Epithelial cell of prostate (primary cell): ENCODE data around the gene NAPSA.
"Not testable (repeated sequence)": the region's sequence is repeated elsewhere in the genome, so short reads cannot be mapped to it uniquely, and the experiment has no call there.

Experiments used
- DNase-seq: peaks from one replicate; pipeline ENCODE4 v3.0.0-alpha.2; 2011; ENCODE audit warnings: low read depth, low spot score
- H3K27ac ChIP-seq: fragments of 450-650 bp; 2 replicates; pipeline ENCODE4 v1.5.1; 2017; ENCODE audit warnings: mild to moderate bottlenecking

Gene NAPSA

DNA sequence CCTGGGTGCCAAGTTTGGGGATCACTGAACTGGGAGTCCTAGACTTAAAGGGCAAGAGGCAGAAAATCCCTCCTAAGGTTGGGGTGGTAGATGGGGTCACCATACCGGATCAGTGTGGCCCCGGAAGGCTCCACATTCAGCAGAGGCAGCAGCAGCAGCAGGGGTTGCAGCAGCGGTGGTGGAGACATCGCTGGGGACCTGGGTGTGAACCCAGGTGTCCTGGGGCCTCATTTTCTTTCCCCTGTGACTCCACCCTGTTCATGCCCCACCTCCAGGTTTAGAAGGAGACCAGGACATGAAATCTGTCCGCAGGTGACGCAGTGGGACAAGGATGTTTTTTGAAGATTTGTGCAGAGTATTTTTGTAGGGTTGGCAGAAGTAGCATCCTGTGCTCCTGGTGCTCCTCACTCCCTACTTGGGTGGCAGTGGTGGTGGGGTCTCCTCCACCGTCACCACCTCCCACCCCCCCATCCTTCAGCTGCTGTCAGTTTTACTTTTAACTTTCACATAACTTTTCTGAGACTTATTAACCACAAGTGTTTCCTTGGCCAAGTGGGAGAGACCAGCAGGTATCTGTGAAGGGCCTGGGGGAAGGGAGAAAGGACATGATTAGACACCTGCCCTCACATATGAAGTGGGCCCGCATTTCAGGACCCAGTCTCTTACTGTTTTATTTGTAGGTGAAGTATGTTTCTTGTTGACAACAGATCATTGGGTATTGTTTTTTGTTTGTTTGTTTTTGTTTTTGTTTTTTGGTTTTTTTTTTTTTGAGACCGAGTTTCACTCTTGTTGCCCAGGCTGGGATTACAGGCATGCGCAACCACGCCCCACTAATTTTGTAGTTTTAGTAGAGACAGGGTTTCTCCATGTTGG, at the start of gene NAPSA:
Gene NAPSA (minus strand): TSS at position 206 of the 873 bp plus-strand sequence. CDS start 18 bp downstream, at position 188.
- DNase-seq = no peak

DNA sequence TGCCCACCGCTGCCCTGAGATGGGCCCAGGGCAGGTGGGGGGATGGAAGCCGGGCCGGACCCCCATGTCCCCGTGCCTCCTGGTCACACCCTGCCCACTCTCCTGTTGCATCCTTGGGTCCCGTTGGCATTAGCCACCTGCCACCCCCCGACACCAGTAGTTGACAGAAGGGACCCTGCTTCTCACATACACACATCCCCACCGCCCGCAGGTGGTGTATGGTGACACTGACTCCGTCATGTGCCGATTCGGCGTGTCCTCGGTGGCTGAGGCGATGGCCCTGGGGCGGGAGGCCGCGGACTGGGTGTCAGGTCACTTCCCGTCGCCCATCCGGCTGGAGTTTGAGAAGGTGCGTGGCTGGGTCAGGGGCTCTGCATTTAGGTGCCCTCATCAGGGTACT, 48.1 kb upstream of the NAPSA start:
- no peak for DNase-seq
- H3K27ac ChIP-seq = no peak overlapping the region

More for the DNA sequence above, at the start of gene NAPSA:
- no peak within 1 kb of the TSS for H3K27ac ChIP-seq

DNA sequence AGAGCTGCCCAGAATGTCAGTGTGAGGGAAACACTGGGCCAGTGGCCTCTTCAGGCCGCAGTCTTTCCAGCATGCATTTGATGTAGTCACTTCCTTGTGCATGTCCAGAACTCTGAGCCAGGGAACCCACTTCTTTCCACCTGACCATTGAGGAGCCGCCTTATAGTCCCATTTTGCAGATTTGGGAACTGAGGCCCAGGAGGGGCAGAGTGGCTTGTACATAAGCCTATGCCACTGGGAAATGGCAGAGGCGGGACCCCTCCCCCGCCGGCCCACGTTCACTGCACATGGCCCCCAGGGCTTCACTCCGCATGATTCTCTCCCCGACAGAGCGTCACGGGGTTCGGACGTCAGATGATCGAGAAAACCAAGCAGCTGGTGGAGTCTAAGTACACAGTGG, 47.7 kb upstream of the NAPSA start:
- no peak overlapping the region for H3K27ac ChIP-seq
- no peak for DNase-seq

DNA sequence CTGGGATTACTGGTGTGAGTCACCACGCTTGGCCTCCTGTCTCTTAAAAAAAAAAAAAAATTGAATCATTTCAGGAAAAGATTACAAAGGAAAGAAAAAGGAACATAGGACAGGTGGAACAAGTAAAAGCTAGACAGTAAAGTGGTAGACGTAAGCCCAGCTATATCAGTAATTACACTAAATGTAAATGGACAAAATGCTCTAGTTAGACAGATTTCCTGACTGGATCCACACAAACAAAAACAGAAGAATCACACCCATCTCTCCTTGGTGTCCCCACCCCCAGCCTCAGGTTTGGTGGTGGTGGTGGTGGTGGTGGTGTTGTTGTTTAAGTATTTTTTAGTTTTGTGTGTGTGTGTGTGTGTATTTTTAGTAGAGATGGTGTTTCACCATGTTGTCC, 47.0 kb upstream of the NAPSA start:
- no peak for DNase-seq
- no peak overlapping the region for H3K27ac ChIP-seq

DNA sequence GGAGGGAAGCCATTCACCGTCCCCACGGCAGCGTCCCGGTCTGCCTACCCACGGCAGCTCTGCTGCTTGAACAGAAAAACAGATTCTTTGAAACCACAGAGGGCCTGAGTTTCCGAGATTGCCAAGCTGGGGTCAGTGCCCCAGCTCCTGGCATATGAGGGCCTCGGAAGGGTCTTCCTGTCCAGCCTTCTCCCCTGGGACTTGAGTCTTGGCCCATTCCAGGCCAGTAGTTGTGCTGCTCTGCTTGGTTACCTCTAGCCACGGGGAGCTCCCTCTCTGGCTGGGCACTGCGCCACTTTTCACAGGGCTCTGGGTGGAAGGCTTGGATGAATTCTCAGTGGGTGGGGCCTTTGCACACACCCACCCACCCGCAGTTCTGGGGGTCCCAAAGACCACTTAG, 44.7 kb upstream of the NAPSA start:
- no peak overlapping the region for H3K27ac ChIP-seq
- DNase-seq = no peak

DNA sequence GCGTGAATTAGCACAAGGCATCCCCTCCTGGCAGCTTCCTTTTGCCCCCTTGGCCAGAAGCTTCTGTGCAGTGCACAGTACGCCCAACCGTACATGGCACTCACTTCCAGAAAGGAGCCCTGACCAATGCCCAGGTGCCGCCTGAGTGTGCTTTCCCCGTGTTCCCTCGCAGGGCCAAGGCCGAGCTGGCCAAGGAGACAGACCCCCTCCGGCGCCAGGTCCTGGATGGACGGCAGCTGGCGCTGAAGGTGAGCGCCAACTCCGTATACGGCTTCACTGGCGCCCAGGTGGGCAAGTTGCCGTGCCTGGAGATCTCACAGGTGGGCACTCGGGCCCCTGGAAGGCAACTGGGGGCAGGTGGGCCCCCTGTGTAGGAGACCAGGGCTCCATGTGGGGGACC, 43.9 kb upstream of the NAPSA start:
- no peak for DNase-seq

DNA sequence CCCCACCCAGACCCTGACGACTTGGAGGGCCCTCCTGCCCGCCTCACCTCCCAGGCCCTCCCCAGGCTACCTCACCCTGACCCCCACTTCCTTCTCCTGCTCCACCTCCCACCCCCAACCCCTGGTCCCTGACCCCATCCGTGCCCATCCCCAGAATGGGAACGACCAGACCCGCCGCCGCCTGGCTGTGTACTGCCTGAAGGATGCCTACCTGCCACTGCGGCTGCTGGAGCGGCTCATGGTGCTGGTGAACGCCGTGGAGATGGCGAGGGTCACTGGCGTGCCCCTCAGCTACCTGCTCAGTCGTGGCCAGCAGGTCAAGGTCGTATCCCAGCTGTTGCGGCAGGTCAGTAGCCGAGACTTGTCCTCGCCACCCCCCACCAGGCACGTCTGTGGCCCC, 41.4 kb upstream of the NAPSA start:
- DNase-seq = no peak
- no peak overlapping the region for H3K27ac ChIP-seq

More for the DNA sequence above, 43.9 kb upstream of the NAPSA start:
- no peak overlapping the region for H3K27ac ChIP-seq

DNA sequence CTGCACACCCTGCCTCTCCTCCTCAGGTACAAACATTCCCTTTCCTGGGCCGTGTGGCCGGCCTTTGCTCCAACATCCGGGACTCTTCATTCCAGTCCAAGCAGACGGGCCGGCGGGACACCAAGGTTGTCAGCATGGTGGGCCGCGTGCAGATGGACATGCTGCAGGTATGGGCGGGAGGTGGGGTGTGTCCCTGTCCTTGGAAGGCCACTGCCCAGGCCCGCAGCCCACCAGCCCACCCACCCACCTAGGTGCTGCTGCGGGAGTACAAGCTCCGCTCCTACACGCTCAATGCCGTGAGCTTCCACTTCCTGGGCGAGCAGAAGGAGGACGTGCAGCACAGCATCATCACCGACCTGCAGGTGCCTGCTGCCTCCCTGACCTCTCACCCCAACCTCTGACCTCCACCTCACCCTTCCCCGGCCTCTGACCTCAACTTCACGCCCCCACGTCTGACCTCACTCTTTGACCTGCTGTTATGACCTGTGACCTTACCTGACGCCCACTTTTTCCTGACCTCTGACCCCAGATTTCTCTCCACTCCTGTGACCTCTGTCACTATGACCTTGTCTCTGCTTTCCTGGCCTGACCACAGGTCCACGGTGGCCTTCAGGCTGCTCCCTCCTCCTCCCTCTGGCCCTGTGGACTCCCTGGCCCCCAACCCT, 40.8 kb upstream of the NAPSA start:
- DNase-seq = no peak
- no peak overlapping the region for H3K27ac ChIP-seq

DNA sequence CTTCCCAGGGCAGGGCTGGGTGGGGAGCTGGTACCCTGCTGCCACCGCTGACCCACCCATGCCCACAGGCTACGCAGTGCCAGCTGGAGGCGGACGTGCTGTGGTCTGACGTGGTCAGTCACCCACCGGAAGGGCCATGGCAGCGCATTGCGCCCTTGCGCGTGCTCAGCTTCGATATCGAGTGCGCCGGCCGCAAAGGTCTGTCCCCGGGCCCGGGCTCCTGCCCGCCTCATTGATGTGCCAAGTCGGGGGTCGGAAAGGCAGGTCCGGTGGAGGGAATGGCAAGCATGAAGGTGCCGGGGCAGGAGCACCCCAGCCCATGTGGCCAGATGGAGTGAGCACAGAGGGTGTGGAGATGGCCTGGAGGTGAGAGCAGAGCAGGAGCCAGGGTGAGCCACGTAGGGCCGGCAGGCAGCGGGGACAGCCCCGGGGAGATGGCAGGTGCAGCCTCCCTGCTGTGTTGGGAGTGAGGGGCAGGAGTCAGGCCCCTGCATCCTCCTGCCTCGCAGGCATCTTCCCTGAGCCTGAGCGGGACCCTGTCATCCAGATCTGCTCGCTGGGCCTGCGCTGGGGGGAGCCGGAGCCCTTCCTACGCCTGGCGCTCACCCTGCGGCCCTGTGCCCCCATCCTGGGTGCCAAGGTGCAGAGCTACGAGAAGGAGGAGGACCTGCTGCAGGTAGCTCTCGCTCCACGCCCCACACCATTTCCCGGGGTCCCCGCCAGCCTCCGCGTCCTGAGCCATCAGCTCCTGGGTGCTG, 37.3 kb upstream of the NAPSA start:
- DNase-seq = no peak
- no peak overlapping the region for H3K27ac ChIP-seq

DNA sequence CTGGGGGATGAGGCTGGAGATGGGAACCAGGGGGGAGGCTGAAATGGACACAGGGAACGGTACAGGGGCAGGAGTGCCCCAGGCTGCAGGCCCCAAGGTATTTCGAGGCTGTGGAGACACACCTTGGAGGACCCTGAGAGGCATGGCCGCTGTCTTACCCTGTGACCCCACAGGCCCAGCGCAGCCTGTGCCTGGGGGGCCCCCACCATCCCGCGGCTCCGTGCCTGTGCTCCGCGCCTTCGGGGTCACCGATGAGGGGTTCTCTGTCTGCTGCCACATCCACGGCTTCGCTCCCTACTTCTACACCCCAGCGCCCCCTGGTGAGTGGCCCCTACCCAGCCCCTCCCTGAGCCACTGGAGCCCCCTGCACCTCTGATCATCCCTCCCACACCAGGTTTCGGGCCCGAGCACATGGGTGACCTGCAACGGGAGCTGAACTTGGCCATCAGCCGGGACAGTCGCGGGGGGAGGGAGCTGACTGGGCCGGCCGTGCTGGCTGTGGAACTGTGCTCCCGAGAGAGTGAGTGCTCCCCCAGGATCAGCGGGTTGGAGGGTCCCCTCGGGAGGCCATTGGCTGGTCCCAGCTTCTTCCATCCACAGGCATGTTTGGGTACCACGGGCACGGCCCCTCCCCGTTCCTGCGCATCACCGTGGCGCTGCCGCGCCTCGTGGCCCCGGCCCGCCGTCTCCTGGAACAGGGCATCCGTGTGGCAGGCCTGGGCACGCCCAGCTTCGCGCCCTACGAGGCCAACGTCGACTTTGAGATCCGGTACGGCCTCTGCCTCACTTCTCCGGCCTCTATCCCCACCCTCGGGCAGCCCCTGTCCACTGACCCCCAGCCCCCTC, 36.4 kb upstream of the NAPSA start:
- H3K27ac ChIP-seq = no peak overlapping the region
- DNase-seq = no peak

DNA sequence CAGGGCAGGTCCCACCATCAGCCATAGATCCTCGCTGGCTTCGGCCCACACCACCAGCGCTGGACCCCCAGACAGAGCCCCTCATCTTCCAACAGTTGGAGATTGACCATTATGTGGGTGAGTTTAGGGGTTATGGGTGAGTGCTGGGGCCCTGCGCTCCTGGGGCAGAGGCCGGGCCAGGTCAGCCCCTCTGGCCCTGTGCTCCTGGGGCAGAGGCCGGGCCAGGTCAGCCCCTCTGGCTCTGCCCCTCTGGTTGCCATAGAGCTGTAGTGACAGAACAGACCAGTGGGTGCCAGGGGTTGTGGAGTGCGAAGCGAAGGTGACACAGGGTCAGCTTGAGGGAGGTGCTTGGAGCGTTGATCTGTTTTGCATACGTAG, 33.9 kb upstream of the NAPSA start:
- no peak overlapping the region for H3K27ac ChIP-seq
- DNase-seq = no peak

DNA sequence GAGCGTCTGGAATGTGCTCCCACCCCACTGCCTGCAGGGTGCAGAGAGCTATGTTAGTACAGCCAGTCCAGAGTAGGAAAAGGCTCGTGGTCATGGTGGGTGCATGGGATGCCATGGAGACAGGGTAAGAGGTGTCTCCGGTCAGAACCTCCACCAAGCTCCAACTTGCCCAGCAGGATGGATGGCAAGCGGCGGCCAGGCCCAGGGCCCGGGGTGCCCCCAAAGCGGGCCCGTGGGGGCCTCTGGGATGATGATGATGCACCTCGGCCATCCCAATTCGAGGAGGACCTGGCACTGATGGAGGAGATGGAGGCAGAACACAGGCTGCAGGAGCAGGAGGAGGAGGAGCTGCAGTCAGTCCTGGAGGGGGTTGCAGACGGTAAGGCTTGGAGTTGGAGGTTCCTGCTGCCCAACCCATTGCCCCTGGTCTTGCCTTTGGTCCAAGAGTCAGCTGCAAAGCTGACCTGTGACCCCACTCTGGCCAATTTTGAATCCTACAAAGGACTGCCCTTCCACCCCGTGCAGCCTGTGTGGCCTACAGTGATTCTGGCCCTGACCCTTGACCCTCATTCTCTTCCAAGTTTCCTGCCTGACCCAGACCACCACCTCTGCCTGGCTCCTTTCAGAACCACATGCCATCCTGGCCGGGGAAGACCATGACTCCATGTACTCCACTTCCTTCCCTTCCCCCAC, 33.4 kb upstream of the NAPSA start:
- no peak overlapping the region for H3K27ac ChIP-seq
- no peak for DNase-seq

DNA sequence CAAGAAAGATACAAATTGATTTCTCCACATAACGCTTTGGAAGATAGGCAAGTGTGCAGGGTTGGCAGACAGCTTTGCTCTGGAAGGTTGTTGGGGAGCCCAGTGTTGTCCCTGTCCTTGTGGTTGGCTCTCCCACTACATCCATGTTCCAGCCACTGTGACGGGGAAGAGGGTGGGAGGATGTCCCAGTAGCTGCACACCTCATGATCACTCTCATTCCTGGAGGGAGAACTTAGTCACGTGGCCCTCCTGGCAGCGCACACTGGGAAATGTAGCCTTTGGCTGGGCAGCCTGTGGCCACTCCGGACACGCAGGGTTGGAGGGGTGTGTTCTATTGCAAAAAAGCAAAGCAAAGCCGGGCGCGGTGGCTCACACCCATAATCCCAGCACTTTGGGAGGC, 28.6 kb upstream of the NAPSA start:
- no peak for DNase-seq
- H3K27ac ChIP-seq = no peak overlapping the region

DNA sequence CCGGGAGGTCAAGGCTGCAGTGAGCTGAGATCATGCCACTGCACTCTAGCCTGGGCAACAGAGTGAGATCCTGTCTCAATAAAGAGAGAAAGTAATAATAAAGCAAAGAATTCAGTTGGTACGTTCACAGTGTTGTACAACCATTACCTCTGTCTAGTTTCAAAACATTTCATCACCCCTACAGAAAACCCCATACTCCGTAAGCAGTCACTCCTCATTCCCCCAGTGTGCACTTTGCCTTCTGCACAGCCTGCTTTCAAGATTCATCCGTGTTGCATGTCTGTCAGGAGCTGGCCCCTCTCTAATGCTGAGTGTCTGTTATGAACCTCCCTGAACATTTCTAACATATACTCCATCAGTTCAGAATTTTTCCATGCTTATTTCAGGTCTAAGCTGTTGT, 28.1 kb upstream of the NAPSA start:
- DNase-seq = no peak

DNA sequence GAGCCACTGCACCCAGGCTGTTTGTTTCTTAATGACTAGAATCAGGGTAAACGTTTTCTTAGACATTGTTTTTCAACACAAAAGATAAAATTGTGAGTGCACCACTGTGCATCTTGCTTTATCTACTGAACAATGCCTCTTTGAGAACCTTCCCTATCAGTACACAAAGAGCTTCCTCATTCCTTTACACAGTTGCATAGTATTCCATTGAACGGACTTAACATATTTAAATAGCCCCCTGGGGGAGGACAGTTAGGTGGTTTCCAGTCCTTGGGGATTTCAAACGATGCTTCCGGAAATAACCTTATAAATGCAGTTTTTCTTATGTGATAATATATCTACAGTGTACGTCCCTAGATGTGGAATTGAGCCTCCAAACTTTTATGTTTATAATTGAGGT, 27.3 kb upstream of the NAPSA start:
- no peak for DNase-seq
- no peak overlapping the region for H3K27ac ChIP-seq

More for the DNA sequence above, 28.1 kb upstream of the NAPSA start:
- no peak overlapping the region for H3K27ac ChIP-seq

DNA sequence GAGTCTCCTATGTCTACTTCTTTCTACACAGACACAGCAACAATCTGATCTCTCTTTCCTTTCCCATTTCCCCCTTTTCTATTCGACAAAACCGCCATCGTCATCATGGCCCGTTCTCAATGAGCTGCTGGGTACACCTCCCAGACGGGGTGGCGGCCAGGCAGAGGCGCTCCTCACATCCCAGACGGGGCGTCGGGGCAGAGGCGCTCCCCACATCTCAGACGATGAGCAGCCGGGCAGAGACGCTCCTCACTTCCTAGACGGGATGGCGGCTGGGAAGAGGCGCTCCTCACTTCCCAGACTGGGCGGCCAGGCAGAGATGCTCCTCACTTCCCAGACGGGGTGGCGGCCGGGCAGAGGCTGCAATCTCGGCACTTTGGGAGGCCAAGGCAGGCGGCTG, 25.5 kb upstream of the NAPSA start:
- not testable (repeated sequence) for H3K27ac ChIP-seq, DNase-seq

DNA sequence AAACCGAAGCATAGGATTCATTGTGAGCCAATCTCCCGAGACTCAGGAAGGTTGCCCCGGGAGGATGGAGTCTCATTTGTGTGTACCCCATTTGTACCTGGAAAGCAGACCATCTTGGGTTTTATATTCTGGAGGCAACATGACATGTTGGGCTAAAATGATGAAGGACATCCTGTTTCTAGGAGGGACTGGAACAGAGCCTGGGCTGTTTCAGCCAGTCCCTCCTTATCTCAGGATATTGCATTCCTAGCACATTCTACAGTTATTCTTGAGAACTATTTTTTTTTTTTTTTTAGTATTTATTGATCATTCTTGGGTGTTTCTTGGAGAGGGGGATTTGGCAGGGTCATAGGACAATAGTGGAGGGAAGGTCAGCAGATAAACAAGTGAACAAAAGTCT, 24.9 kb upstream of the NAPSA start:
- not testable (repeated sequence) for H3K27ac ChIP-seq, DNase-seq

DNA sequence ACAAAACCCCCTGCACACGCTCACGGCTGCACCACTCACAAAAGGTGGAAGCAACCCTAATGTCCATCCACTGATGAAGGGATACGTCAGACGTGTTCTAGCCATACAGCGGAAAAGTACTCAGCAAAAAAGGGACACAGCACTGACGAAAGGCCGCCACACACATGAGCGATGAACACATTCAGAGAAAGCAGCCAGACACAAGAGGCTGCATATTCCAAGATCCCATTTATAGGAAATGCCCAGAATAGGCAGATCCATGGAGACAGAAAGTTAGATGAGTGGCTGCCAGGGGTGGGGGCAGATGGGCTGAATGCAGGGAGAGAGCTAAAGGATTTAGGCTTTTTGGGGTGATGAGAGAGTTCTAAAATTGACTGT, 22.4 kb upstream of the NAPSA start:
- no peak for DNase-seq
- H3K27ac ChIP-seq = no peak overlapping the region

DNA sequence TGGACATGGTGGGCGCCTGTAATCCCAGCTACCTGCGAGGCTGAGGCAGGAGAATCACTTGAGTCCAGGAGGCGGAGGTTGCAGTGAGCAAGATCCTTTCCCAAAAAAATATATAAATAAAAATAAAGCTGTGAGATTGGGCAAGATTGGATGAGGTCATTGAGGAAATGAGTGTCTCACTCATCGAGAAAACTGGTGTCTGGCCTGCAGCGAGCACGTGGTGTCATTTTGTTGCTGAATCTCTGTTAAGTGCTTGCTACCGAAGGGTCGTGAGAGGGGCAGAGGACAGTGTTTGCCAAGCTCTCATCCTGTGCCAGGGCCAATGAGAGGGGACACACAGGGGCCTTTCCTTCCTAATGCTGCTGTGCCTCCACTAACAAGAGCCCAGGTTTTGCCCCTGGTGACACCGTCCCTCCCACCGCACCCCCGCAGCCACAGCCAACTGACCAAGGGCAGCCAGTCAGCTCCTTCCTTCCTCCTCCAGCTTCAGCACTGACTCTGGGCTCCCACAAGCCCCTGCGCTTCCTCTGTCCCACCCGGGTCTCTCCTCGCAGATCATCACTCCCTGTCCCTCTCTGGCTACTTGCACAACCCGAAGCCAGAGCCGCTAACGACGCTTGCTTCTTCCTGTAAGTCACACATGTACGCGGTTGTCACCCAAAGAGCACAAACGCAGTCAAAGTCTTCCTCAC, 21.9 kb upstream of the NAPSA start:
- DNase-seq = no peak
- H3K27ac ChIP-seq = no peak overlapping the region
